COLO668 (cell line): ENCODE results near the gene DYSF.
"Not testable (repeated sequence)": the region's sequence is repeated elsewhere in the genome, so short reads cannot be mapped to it uniquely, and the experiment has no call there.

Source experiments
- DNase-seq: peaks from one replicate; lab custom pipeline; 2025; ENCODE audit not compliant: unreplicated experiment; lab: John Stamatoyannopoulos, UW

The DYSF gene

GRCh38 chr2:71469403-71470398, 16.3 kb downstream of the DYSF start:
- DNase-seq, result no peak

- no peak for DNase-seq
Measured at GRCh38 chr2:71471276-71471675, 17.9 kb downstream of the DYSF start.

- no peak for DNase-seq
Measured at GRCh38 chr2:71472019-71472418, 18.7 kb downstream of the DYSF start.

- no peak for DNase-seq
Measured at GRCh38 chr2:71473346-71474031, 20.1 kb downstream of the DYSF start.

- no peak for DNase-seq
Measured at GRCh38 chr2:71474116-71474743, 20.9 kb downstream of the DYSF start.

GRCh38 chr2:71474744-71475397, 21.5 kb downstream of the DYSF start:
- DNase-seq, result no peak

GRCh38 chr2:71476495-71476894, 23.1 kb downstream of the DYSF start:
- no peak for DNase-seq

- DNase-seq, result no peak
Measured at GRCh38 chr2:71477231-71477691, 23.9 kb downstream of the DYSF start.

GRCh38 chr2:71478806-71479205, 25.4 kb downstream of the DYSF start:
- DNase-seq, result no peak

- no peak for DNase-seq
Measured at GRCh38 chr2:71479261-71479660, 25.9 kb downstream of the DYSF start.

GRCh38 chr2:71481111-71481510, 27.8 kb downstream of the DYSF start:
- no peak for DNase-seq

GRCh38 chr2:71482055-71482454, 28.7 kb downstream of the DYSF start:
- no peak for DNase-seq

GRCh38 chr2:71483246-71483645, 29.9 kb downstream of the DYSF start:
- DNase-seq, result no peak

GRCh38 chr2:71484354-71484753, 31.0 kb downstream of the DYSF start:
- no peak for DNase-seq

GRCh38 chr2:71486881-71487640, 33.7 kb downstream of the DYSF start:
- no peak for DNase-seq

- not testable (repeated sequence) for DNase-seq
Measured at GRCh38 chr2:71491551-71491950, 38.2 kb downstream of the DYSF start.

- no peak for DNase-seq
Measured at GRCh38 chr2:71492112-71492511, 38.8 kb downstream of the DYSF start.

- DNase-seq, result no peak
Measured at GRCh38 chr2:71494091-71494490, 40.7 kb downstream of the DYSF start.

GRCh38 chr2:71494523-71495155, 41.3 kb downstream of the DYSF start:
- DNase-seq, result no peak
